Sigmoid colon (tissue), 3 donors: ENCODE results near the gene UGT2B28.
"Not testable (repeated sequence)": the region's sequence is repeated elsewhere in the genome, so short reads cannot be mapped to it uniquely, and the experiment has no call there.

Source experiments
- POLR2A ChIP-seq, 2 donors: fragments of 450-650 bp; IDR thresholded peaks; one replicate each; pipeline ENCODE4 v1.6.1; 2016; ENCODE audit warnings: antibody characterized with exemption in 2 of 2, mild to moderate bottlenecking in 2 of 2, moderate library complexity in 2 of 2
- TF ChIP-seq, protein P1 (sequence below), 4 experiments: fragments of 450-650 bp in 3 of 4; fragments of 200-600 bp in 1 of 4; IDR thresholded peaks; one replicate each; pipeline ENCODE4 v1.5.1; 2016 to 2019; ENCODE audit warnings: antibody characterized with exemption in 4 of 4, mild to moderate bottlenecking in 3 of 4, moderate library complexity in 2 of 4

GRCh38 chr4:69250884-69251283 is 29.4 kb upstream of the UGT2B28 start:
- not testable (repeated sequence) for TF ChIP-seq POLR2A (IDR thresholded peaks at IDR 0.05)
- TF ChIP-seq, protein P1, sequence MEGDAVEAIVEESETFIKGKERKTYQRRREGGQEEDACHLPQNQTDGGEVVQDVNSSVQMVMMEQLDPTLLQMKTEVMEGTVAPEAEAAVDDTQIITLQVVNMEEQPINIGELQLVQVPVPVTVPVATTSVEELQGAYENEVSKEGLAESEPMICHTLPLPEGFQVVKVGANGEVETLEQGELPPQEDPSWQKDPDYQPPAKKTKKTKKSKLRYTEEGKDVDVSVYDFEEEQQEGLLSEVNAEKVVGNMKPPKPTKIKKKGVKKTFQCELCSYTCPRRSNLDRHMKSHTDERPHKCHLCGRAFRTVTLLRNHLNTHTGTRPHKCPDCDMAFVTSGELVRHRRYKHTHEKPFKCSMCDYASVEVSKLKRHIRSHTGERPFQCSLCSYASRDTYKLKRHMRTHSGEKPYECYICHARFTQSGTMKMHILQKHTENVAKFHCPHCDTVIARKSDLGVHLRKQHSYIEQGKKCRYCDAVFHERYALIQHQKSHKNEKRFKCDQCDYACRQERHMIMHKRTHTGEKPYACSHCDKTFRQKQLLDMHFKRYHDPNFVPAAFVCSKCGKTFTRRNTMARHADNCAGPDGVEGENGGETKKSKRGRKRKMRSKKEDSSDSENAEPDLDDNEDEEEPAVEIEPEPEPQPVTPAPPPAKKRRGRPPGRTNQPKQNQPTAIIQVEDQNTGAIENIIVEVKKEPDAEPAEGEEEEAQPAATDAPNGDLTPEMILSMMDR (IDR thresholded peaks at IDR 0.05): not testable (repeated sequence)
